ENCODE data around the gene SCFD1. TPM values are rescaled to one million over a fixed set of nuclear protein-coding genes. Genes with fewer than 3 reads are reported as not detected.
"Not testable (repeated sequence)": the region's sequence is repeated elsewhere in the genome, so short reads cannot be mapped to it uniquely, and the experiment has no call there.

The SCFD1 gene
- total RNA-seq, result 84.7 TPM
- long read RNA-seq, transcript SCFD1-203 (25 exons, 2,359 nt), result major isoform, 42 of 88 reads
- long read RNA-seq, transcript SCFD1-207 (24 exons, 2,058 nt), result minor isoform, 9 of 88 reads
- long read RNA-seq, partial matches to known transcripts, result 24 of 88 reads
- long read RNA-seq, other reads (novel, unspliced or antisense), result 13 of 88 reads

- peak; percentile 97 for DNase-seq (ENCODE audit: low spot score)
Measured at GRCh38 chr14:30621940-30622830, at the start of gene SCFD1. Gene SCFD1 (plus strand): TSS chr14:30622319. CDS start chr14:30622339, 20 bp downstream.

GRCh38 chr14:30572771-30573170 is 49.3 kb upstream of the SCFD1 start:
- DNase-seq (ENCODE audit: low spot score), result no peak

GRCh38 chr14:30573226-30573814 is 48.8 kb upstream of the SCFD1 start:
- no peak for DNase-seq (ENCODE audit: low spot score)

GRCh38 chr14:30573966-30574365 is 48.2 kb upstream of the SCFD1 start:
- no peak for DNase-seq (ENCODE audit: low spot score)

- not testable (repeated sequence) for DNase-seq (ENCODE audit: low spot score)
Measured at GRCh38 chr14:30574777-30575176, 47.3 kb upstream of the SCFD1 start.

- not testable (repeated sequence) for DNase-seq (ENCODE audit: low spot score)
Measured at GRCh38 chr14:30576333-30576732, 45.8 kb upstream of the SCFD1 start.

- no peak for DNase-seq (ENCODE audit: low spot score)
Measured at GRCh38 chr14:30580616-30581282, 41.4 kb upstream of the SCFD1 start.

- DNase-seq (ENCODE audit: low spot score), result no peak
Measured at GRCh38 chr14:30581283-30581625, 40.9 kb upstream of the SCFD1 start.

GRCh38 chr14:30582376-30582775 is 39.7 kb upstream of the SCFD1 start:
- DNase-seq (ENCODE audit: low spot score), result no peak

GRCh38 chr14:30584058-30584630 is 38.0 kb upstream of the SCFD1 start:
- DNase-seq (ENCODE audit: low spot score), result no peak

GRCh38 chr14:30585204-30585603 is 36.9 kb upstream of the SCFD1 start:
- DNase-seq (ENCODE audit: low spot score), result no peak

- no peak for DNase-seq (ENCODE audit: low spot score)
Measured at GRCh38 chr14:30587141-30587540, 35.0 kb upstream of the SCFD1 start.

- no peak for DNase-seq (ENCODE audit: low spot score)
Measured at GRCh38 chr14:30588873-30589272, 33.2 kb upstream of the SCFD1 start.

- no peak for DNase-seq (ENCODE audit: low spot score)
Measured at GRCh38 chr14:30596935-30597334, 25.2 kb upstream of the SCFD1 start.

- no peak for DNase-seq (ENCODE audit: low spot score)
Measured at GRCh38 chr14:30597504-30597903, 24.6 kb upstream of the SCFD1 start.

GRCh38 chr14:30600922-30601918 is 20.9 kb upstream of the SCFD1 start:
- no peak for DNase-seq (ENCODE audit: low spot score)

- no peak for DNase-seq (ENCODE audit: low spot score)
Measured at GRCh38 chr14:30603402-30603801, 18.7 kb upstream of the SCFD1 start.

GRCh38 chr14:30604696-30605095 is 17.4 kb upstream of the SCFD1 start:
- not testable (repeated sequence) for DNase-seq (ENCODE audit: low spot score)

GRCh38 chr14:30607156-30607780 is 14.9 kb upstream of the SCFD1 start:
- DNase-seq (ENCODE audit: low spot score), result no peak

GRCh38 chr14:30608533-30609006 is 13.5 kb upstream of the SCFD1 start:
- DNase-seq (ENCODE audit: low spot score), result no peak
